Gastroesophageal sphincter (tissue), 3 donors: Measurements from ENCODE around the gene SPRYD7.

ENCODE experiments used
- EP300 ChIP-seq: sonication (generic); formaldehyde crosslinking; IDR thresholded peaks from one replicate; pipeline ENCODE4 v1.6.1; 2017; ENCODE audit warnings: antibody characterized with exemption, mild to moderate bottlenecking
- POLR2AphosphoS5 ChIP-seq: sonication (generic); formaldehyde crosslinking; IDR thresholded peaks from one replicate; pipeline ENCODE4 v1.6.1; 2017; ENCODE audit warnings: antibody characterized with exemption
- TF ChIP-seq, protein P1 (sequence below), 4 experiments: fragments of 200-600 bp in 2 of 4; fragments of 450-650 bp in 2 of 4; sonication (generic) in 1 of 4; IDR thresholded peaks; one replicate each; pipeline ENCODE4 v1.5.1; 2017 to 2019; ENCODE audit warnings: antibody characterized with exemption in 4 of 4, mild to moderate bottlenecking in 2 of 4, moderate library complexity in 2 of 4

DNA sequence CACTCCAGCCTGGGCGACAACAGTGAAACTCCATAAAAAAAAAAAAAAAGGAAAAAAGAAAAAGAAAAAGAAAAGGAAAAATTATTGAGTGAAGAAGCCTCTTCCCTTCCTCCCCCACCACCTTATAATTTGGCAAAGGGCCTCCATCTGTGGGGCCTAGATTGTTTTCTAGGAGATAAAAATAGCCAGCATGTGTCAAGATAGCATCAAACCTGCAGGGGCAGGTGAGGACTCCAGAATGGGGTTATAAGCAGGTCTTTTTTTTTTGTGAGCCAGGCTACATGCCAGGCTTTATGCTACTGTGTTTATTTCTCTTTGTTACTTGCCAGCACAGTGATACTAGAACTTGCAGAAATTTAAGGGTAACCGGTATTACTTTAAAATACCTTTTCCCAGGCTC lies 49.0 kb upstream of the SPRYD7 start:
- TF ChIP-seq POLR2AphosphoS5, result no peak
- no peak for TF ChIP-seq EP300
- TF ChIP-seq, protein P1, sequence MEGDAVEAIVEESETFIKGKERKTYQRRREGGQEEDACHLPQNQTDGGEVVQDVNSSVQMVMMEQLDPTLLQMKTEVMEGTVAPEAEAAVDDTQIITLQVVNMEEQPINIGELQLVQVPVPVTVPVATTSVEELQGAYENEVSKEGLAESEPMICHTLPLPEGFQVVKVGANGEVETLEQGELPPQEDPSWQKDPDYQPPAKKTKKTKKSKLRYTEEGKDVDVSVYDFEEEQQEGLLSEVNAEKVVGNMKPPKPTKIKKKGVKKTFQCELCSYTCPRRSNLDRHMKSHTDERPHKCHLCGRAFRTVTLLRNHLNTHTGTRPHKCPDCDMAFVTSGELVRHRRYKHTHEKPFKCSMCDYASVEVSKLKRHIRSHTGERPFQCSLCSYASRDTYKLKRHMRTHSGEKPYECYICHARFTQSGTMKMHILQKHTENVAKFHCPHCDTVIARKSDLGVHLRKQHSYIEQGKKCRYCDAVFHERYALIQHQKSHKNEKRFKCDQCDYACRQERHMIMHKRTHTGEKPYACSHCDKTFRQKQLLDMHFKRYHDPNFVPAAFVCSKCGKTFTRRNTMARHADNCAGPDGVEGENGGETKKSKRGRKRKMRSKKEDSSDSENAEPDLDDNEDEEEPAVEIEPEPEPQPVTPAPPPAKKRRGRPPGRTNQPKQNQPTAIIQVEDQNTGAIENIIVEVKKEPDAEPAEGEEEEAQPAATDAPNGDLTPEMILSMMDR (IDR thresholded peaks at IDR 0.05), result no peak
